HEK293T (cell line): ENCODE results near the gene PLEKHF1.

Source experiments
- TARDBP ChIP-seq: fragments of 450-650 bp; IDR thresholded peaks from 2 replicates; pipeline ENCODE4 v1.6.1; 2016
- ZNF384 ChIP-seq: fragments of 450-650 bp; IDR thresholded peaks from 2 replicates; pipeline ENCODE4 v1.6.1; 2016

DNA sequence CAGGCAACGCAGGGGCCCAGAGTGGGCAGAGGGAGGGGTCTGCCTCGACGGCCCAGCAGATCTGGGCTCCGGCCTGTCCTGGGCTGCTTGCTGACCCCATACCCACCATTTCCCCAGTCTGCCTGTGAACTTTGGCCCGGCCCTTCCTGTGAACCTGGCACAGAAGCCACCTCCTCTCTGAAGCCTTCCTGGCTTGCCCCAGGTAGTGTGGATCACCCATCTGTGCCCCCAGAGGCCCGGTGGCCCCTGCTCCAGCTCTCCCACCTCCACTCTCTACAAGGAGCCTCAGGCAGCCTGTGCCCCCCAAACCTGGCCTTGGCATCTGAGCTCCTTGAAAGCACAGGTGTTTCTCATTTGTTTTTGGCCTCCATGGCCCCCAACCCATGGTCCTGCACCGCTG, 15.7 kb downstream of the PLEKHF1 start:
- TF ChIP-seq TARDBP (no peak), ZNF384 (no peak)
